ENCODE measurements around the gene TMEM14A.
"Not testable (repeated sequence)": the region's sequence is repeated elsewhere in the genome, so short reads cannot be mapped to it uniquely, and the experiment has no call there.

Gene TMEM14A

DNA sequence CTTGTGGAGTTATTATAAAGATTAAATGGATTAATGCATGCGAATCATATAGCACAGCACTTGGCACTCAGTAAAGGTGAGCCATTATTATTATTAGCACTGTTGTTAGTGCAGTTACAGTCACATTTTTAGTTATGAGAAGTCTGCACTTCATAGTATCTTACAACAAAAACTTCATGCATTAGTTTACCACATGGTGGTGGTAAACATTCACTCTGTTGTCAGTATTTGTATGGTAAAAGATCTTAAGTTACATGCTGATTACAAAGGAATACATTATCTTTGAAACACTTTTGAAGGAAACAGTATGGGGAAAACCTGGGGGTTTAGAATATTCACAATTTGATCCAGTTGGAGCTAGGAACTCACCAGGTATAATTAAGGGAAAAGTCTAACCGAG is 20.8 kb downstream of the TMEM14A start:
- Histone ChIP-seq H3K4me3 (ENCODE audit: insufficient read depth, low read depth, low read length) (no peak overlapping the region), H3K27ac (ENCODE audit: insufficient read depth, low read depth, low read length, poor library complexity, severe bottlenecking) (no peak overlapping the region), H3K27me3 (ENCODE audit: control insufficient read depth, insufficient read depth, low read length, poor library complexity, severe bottlenecking) (no peaks in the 10 kb centered on the region), H3K4me1 (ENCODE audit: control insufficient read depth, insufficient read depth, low read length) (no peaks in the 10 kb centered on the region), H3K9me3 (ENCODE audit: control insufficient read depth, low read length) (no peaks in the 10 kb centered on the region), H3K36me3 (ENCODE audit: control insufficient read depth, insufficient read depth, low read length) (no peaks in the 10 kb centered on the region)
- WGBS, 2 experiments, result 100% methylated on average over 1 of the region's 2 CpGs; no CpG with 5 or more reads in 1 of the 2 experiments

DNA sequence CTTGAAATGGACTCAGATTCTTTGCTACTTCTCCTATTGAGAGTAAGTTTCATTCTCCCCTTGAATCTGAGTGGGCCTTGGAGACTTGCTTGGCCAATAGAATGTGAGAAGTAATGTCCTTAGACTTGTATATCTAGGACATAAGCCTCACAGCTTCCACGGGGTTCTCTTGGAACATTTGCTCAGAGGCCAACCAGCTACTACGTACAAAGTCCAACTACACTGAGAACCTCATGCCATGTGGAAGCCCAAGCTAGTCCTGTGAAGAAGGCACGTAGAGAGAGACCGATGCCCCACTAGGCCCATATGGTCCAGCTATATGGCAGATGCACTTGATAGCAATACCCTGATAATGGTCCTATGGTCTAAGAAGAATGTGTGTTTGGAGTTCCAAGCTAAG is 22.9 kb downstream of the TMEM14A start:
- WGBS, 2 experiments, result 93 to 97% methylated on average over 4 of the region's 4 CpGs
- Histone ChIP-seq H3K27ac (ENCODE audit: insufficient read depth, low read depth, low read length, poor library complexity, severe bottlenecking) (no peak overlapping the region), H3K4me3 (ENCODE audit: insufficient read depth, low read depth, low read length) (no peak overlapping the region), H3K36me3 (ENCODE audit: control insufficient read depth, insufficient read depth, low read length) (no peaks in the 10 kb centered on the region), H3K9me3 (ENCODE audit: control insufficient read depth, low read length) (no peaks in the 10 kb centered on the region), H3K4me1 (ENCODE audit: control insufficient read depth, insufficient read depth, low read length) (no peaks in the 10 kb centered on the region), H3K27me3 (ENCODE audit: control insufficient read depth, insufficient read depth, low read length, poor library complexity, severe bottlenecking) (no peaks in the 10 kb centered on the region)

DNA sequence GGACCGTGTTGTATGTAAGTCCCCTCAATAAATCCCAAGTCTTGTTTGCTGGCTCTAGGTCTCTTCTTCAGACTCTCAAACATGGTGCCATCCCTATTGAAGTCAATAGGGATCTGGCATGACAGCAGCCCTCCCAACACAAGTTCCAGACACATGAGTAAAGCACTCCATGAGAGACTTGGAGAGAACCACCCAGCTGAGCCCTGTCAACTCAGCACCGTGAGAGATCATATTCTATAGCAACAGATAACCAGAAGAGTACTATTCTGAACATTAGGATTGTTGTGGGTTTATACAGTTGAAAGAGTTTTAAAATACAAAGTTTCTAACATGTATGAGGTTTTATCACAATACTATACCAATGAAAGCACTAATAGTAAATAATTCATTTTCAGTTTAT is 23.5 kb downstream of the TMEM14A start:
- no peaks in the 10 kb centered on the region for H3K36me3 ChIP-seq (ENCODE audit: control insufficient read depth, insufficient read depth, low read length)
- H3K27me3 ChIP-seq (ENCODE audit: control insufficient read depth, insufficient read depth, low read length, poor library complexity, severe bottlenecking), result no peaks in the 10 kb centered on the region
- no peaks in the 10 kb centered on the region for H3K9me3 ChIP-seq (ENCODE audit: control insufficient read depth, low read length)
- H3K4me1 ChIP-seq (ENCODE audit: control insufficient read depth, insufficient read depth, low read length), result no peaks in the 10 kb centered on the region
- 87 to 89% methylated on average over 1 to 2 of the region's 2 CpGs for WGBS, 2 experiments
- no peak overlapping the region for H3K27ac ChIP-seq (ENCODE audit: insufficient read depth, low read depth, low read length, poor library complexity, severe bottlenecking)
- H3K4me3 ChIP-seq (ENCODE audit: insufficient read depth, low read depth, low read length), result no peak overlapping the region

DNA sequence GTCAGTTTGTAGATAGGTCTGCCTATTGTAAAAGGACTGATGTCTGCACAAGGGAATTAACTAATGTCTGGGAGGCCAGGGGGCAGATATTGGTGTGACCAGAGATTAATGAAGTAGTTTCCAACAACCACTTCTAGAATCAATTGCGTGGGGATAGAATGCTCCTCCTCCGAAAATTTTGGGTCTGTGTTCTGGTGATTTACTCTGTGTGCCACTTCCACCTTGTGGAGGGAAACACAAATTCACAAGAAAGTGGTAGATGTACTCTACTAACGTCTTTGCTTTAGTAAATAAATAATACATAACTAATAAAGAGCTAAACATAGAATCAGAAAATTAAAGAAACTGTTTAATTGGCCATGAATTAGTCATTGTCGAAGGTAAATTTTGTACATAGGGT is 25.5 kb downstream of the TMEM14A start:
- no peaks in the 10 kb centered on the region for H3K4me1 ChIP-seq (ENCODE audit: control insufficient read depth, insufficient read depth, low read length)
- no peak overlapping the region for H3K4me3 ChIP-seq (ENCODE audit: insufficient read depth, low read depth, low read length)
- H3K27ac ChIP-seq (ENCODE audit: insufficient read depth, low read depth, low read length, poor library complexity, severe bottlenecking), result no peak overlapping the region
- H3K27me3 ChIP-seq (ENCODE audit: control insufficient read depth, insufficient read depth, low read length, poor library complexity, severe bottlenecking), result no peaks in the 10 kb centered on the region
- WGBS, 2 experiments, result 82 to 94% methylated on average over 2 to 3 of the region's 4 CpGs
- H3K36me3 ChIP-seq (ENCODE audit: control insufficient read depth, insufficient read depth, low read length), result no peaks in the 10 kb centered on the region
- no peaks in the 10 kb centered on the region for H3K9me3 ChIP-seq (ENCODE audit: control insufficient read depth, low read length)

DNA sequence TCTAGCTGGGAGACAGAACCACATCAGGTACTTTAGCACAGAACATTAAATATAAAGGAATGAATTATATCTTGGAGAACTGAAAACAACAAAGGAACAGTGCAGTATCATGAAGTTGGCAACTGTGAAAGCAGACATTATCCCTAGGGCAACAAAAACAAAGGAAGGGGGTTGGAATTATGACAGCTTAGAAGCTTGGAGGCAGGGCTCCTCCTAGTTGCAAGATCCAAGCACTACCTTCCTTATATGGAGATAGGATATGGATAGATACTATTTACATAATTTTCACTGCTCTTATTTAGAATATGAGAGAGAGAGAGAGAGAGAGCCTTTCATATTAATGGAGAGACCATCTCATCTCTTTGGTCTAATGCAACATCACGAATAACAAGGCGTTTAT is 27.0 kb downstream of the TMEM14A start:
- no peaks in the 10 kb centered on the region for H3K27me3 ChIP-seq (ENCODE audit: control insufficient read depth, insufficient read depth, low read length, poor library complexity, severe bottlenecking)
- H3K4me3 ChIP-seq (ENCODE audit: insufficient read depth, low read depth, low read length), result no peak overlapping the region
- no peaks in the 10 kb centered on the region for H3K4me1 ChIP-seq (ENCODE audit: control insufficient read depth, insufficient read depth, low read length)
- no peaks in the 10 kb centered on the region for H3K36me3 ChIP-seq (ENCODE audit: control insufficient read depth, insufficient read depth, low read length)
- 93% methylated on average over 2 of the region's 2 CpGs for WGBS, 2 experiments
- no peaks in the 10 kb centered on the region for H3K9me3 ChIP-seq (ENCODE audit: control insufficient read depth, low read length)
- no peak overlapping the region for H3K27ac ChIP-seq (ENCODE audit: insufficient read depth, low read depth, low read length, poor library complexity, severe bottlenecking)

DNA sequence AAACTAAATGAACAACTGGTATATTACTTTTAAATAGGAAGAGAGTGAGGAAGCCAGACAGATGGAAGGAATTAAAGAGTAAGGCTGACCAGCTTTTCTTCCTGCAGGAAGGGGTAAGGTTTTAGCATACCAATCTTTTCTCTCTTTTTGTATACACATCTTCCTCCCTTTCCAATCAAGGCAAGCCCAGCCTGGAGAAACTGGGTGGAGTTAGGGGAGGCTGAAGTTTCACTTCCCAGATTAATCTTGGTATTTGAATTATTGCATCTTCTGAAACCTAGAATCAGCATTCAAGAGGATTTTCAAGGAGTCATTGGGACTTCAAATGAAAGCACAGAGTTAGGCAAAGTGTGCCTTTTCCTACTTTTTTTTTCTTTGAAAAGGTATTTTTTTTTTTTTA is 33.1 kb downstream of the TMEM14A start:
- no peaks in the 10 kb centered on the region for H3K27me3 ChIP-seq (ENCODE audit: control insufficient read depth, insufficient read depth, low read length, poor library complexity, severe bottlenecking)
- H3K27ac ChIP-seq (ENCODE audit: insufficient read depth, low read depth, low read length, poor library complexity, severe bottlenecking), result no peak overlapping the region
- no peaks in the 10 kb centered on the region for H3K36me3 ChIP-seq (ENCODE audit: control insufficient read depth, insufficient read depth, low read length)
- peaks cover 2% of the 10 kb centered on the region for H3K9me3 ChIP-seq (ENCODE audit: control insufficient read depth, low read length)
- H3K4me3 ChIP-seq (ENCODE audit: insufficient read depth, low read depth, low read length), result no peak overlapping the region
- H3K4me1 ChIP-seq (ENCODE audit: control insufficient read depth, insufficient read depth, low read length), result no peaks in the 10 kb centered on the region

DNA sequence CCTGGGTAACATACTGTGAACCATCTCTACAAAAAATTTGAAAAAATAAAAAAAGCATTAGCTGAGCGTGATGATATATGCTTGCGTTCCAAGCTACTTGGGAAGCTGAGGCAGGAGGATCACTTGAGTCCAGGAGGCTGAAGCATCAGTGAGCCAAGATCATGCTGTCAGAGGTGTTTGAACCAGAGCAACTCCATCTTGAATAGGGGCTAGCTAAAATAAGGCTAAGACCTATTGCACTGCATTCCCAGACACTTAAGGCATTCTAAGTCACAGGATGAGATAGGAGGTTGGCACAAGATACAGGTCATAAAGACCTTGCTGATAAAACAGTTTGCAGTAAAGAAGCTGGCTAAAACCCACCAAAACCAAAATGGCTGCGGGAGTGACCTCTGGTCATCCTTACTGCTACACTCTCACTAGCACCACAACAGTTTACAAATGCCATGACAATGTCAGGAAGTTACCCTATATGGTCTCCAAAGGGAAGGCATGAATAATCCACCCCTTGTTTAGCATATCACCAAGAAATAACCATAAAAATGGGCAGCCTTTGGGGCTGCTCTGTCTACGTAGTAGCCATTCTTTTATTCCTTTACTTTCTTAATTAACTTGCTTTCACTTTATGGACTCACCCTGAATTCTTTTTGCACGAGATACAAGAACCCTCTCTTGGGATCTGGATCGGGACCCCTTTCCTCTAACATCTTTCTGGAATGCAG is 34.0 kb downstream of the TMEM14A start:
- H3K4me3 ChIP-seq (ENCODE audit: insufficient read depth, low read depth, low read length); H3K36me3 ChIP-seq (ENCODE audit: control insufficient read depth, insufficient read depth, low read length); H3K27ac ChIP-seq (ENCODE audit: insufficient read depth, low read depth, low read length, poor library complexity, severe bottlenecking); H3K27me3 ChIP-seq (ENCODE audit: control insufficient read depth, insufficient read depth, low read length, poor library complexity, severe bottlenecking); H3K4me1 ChIP-seq (ENCODE audit: control insufficient read depth, insufficient read depth, low read length); H3K9me3 ChIP-seq (ENCODE audit: control insufficient read depth, low read length): not testable (repeated sequence)
- 92 to 95% methylated on average over 6 of the region's 6 CpGs for WGBS, 2 experiments

DNA sequence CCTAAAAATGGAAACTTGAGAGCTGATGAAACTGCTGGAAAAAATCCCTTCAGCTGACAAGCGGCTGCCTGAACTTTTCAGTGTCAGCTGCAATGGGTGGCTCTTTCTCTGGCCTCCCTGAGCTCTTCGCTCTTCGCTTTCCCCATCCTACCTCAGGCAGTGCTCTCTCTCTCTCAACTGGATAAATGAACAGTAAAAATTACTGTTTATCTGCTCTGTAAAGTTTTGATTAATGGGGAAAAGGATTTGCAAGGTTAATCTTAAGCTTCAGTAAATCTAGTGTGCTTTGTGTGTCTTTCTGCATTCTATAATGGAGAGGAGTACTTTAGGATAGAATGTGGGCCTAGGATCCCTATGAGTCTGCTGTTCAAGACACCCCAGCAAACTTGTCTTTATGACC is 35.1 kb downstream of the TMEM14A start:
- 97 to 98% methylated on average over 3 of the region's 3 CpGs for WGBS, 2 experiments
- H3K4me3 ChIP-seq (ENCODE audit: insufficient read depth, low read depth, low read length), result no peak overlapping the region
- no peak overlapping the region for H3K27ac ChIP-seq (ENCODE audit: insufficient read depth, low read depth, low read length, poor library complexity, severe bottlenecking)
- H3K9me3 ChIP-seq (ENCODE audit: control insufficient read depth, low read length), result peaks cover 2% of the 10 kb centered on the region
- H3K4me1 ChIP-seq (ENCODE audit: control insufficient read depth, insufficient read depth, low read length), result no peaks in the 10 kb centered on the region
- no peaks in the 10 kb centered on the region for H3K27me3 ChIP-seq (ENCODE audit: control insufficient read depth, insufficient read depth, low read length, poor library complexity, severe bottlenecking)
- H3K36me3 ChIP-seq (ENCODE audit: control insufficient read depth, insufficient read depth, low read length), result no peaks in the 10 kb centered on the region

DNA sequence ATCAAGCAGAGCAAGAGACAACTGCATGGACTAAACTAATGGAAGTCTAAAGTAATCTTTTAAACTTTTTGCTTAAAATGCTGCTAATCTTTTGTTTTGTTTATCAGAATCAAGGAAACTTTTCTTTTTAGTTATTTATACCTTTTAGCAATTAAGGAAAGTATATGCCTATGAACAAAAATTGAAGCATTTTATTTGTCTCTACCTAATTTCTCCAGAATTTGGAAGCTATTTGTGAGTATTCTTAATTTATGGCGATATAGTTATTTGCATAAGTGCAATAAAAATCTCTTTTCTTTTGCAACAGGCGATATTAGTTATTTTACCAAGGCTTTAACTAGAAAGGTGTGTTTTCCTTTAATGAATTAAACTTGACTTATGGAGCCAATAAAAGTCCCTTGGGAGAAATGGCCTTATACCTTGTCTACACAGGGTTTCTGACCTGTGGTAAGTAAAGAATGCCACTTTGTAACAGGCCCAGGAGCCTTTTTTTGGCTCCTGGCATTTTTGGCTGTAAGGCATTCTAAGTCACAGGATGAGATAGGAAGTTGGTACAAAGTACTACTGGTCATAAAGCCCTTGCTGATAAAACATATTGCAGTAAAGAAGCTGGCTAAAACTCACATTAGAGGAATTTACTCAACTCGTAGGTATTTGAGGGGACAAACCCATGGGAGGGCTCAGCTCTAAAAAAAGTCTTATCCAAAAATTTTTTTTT is 37.2 kb downstream of the TMEM14A start:
- no peaks in the 10 kb centered on the region for H3K36me3 ChIP-seq (ENCODE audit: control insufficient read depth, insufficient read depth, low read length)
- no peaks in the 10 kb centered on the region for H3K4me1 ChIP-seq (ENCODE audit: control insufficient read depth, insufficient read depth, low read length)
- no peak overlapping the region for H3K27ac ChIP-seq (ENCODE audit: insufficient read depth, low read depth, low read length, poor library complexity, severe bottlenecking)
- 90 to 92% methylated on average over 3 of the region's 3 CpGs for WGBS, 2 experiments
- no peak overlapping the region for H3K4me3 ChIP-seq (ENCODE audit: insufficient read depth, low read depth, low read length)
- H3K9me3 ChIP-seq (ENCODE audit: control insufficient read depth, low read length), result peaks cover 2% of the 10 kb centered on the region
- H3K27me3 ChIP-seq (ENCODE audit: control insufficient read depth, insufficient read depth, low read length, poor library complexity, severe bottlenecking), result no peaks in the 10 kb centered on the region

DNA sequence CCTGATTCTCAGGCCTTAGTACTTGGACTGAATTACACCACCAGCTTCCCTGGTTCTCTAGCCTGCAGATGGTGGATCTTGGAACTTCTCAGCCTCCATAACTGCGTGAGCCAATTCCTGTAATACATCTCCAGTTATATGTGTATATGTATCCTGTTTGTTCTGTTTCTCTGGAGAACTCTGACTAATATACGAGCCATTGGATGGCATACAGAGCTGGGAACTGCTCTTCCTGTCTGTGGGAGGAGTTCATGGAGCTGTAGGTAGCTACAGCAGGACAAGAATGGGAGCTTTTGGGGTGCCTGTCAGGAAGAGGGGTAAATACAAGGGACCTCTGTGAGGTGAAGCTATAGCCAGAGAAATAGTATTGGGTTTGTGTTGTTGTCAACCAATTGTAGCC is 41.2 kb downstream of the TMEM14A start:
- Histone ChIP-seq H3K27me3 (ENCODE audit: control insufficient read depth, insufficient read depth, low read length, poor library complexity, severe bottlenecking) (no peaks in the 10 kb centered on the region), H3K9me3 (ENCODE audit: control insufficient read depth, low read length) (peaks cover 2% of the 10 kb centered on the region), H3K36me3 (ENCODE audit: control insufficient read depth, insufficient read depth, low read length) (no peaks in the 10 kb centered on the region), H3K27ac (ENCODE audit: insufficient read depth, low read depth, low read length, poor library complexity, severe bottlenecking) (no peak overlapping the region), H3K4me1 (ENCODE audit: control insufficient read depth, insufficient read depth, low read length) (no peaks in the 10 kb centered on the region), H3K4me3 (ENCODE audit: insufficient read depth, low read depth, low read length) (no peak overlapping the region)
- 89 to 90% methylated on average over 2 of the region's 2 CpGs for WGBS, 2 experiments
